Vagina (tissue), 2 donors: ENCODE measurements around the gene FOXF1. TPM values are rescaled to one million over a fixed set of nuclear protein-coding genes. Genes with fewer than 3 reads are reported as not detected.

ENCODE experiments used
- DNase-seq, 2 donors: peaks; one replicate each; pipeline ENCODE4 v3.0.0-alpha.2; 2017; ENCODE audit errors: extremely low spot score in 2 of 2
- H3K27ac ChIP-seq: fragments of 200-600 bp; sonication (generic); one replicate; pipeline ENCODE4 v1.5.1; 2019
- H3K27me3 ChIP-seq: fragments of 200-600 bp; sonication (generic); one replicate; pipeline ENCODE4 v1.5.1; 2019
- H3K36me3 ChIP-seq, 2 donors: fragments of 200-600 bp; sonication (generic); one replicate each; pipeline ENCODE4 v1.5.1; 2017 to 2019
- H3K4me1 ChIP-seq: fragments of 200-600 bp; sonication (generic); one replicate; pipeline ENCODE4 v1.5.1; 2019
- H3K4me3 ChIP-seq, 2 donors: fragments of 200-600 bp; sonication (generic); 1 replicate in 1 of 2; 2 replicates in 1 of 2; pipeline ENCODE4 v1.5.1; 2016 to 2019
- H3K9me3 ChIP-seq: fragments of 200-600 bp; sonication (generic); one replicate; pipeline ENCODE4 v1.5.1; 2019
- CTCF ChIP-seq, 3 experiments: fragments of 450-650 bp in 2 of 3; fragments of 200-600 bp in 1 of 3; sonication (generic) in 1 of 3; IDR thresholded peaks; one replicate each; pipeline ENCODE4 v1.5.1; 2017 to 2019; ENCODE audit warnings: antibody characterized with exemption in 3 of 3, mild to moderate bottlenecking in 2 of 3, moderate library complexity in 2 of 3
- POLR2A ChIP-seq, 2 donors: fragments of 450-650 bp; IDR thresholded peaks; one replicate each; pipeline ENCODE4 v1.6.1; 2017; ENCODE audit warnings: antibody characterized with exemption in 2 of 2, mild to moderate bottlenecking in 2 of 2, moderate library complexity in 2 of 2
- POLR2AphosphoS5 ChIP-seq, 2 donors: sonication (generic); formaldehyde crosslinking; IDR thresholded peaks; one replicate each; pipeline ENCODE4 v1.9.0; 2017; ENCODE audit warnings: antibody characterized with exemption in 2 of 2, mild to moderate bottlenecking in 2 of 2, low read depth in 1 of 2; ENCODE audit not compliant: insufficient read depth in 1 of 2
- intact Hi-C: fragments of 100-400 bp; cut with DNase I; formaldehyde crosslinking; loops from one replicate; pipeline ENCODE4 v1.15.1; 2023
- total RNA-seq: library from RNA; depleted of rRNA; stranded (reverse); fragments of >200 nt; gene quantifications from one replicate; pipeline ENCODE4 v1.2.3, GENCODE V29; 2016

FOXF1 gene
- total RNA-seq, 1 donor from 2014 or later: 26.0 TPM

- Histone ChIP-seq H3K4me3 (peak overlapping the region; percentile 80 to 91), H3K27ac (no peak overlapping the region), H3K9me3 (no peaks in the 10 kb centered on the region), H3K4me1 (peaks cover 23% of the 10 kb centered on the region), H3K27me3 (no peaks in the 10 kb centered on the region), H3K36me3 (no peaks in the 10 kb centered on the region)
- intact Hi-C loops: no loop called here
- TF ChIP-seq POLR2AphosphoS5 (IDR thresholded peaks at IDR 0.05; ENCODE audit: insufficient read depth in 1 of 2, low read depth in 1 of 2) (no peak), POLR2A (IDR thresholded peaks at IDR 0.05) (no peak), CTCF (IDR thresholded peaks at IDR 0.05) (no peak)
- DNase-seq: no peak
Observed at GRCh38 chr16:86555704-86556075, 45.4 kb downstream of the FOXF1 start.

DNA sequence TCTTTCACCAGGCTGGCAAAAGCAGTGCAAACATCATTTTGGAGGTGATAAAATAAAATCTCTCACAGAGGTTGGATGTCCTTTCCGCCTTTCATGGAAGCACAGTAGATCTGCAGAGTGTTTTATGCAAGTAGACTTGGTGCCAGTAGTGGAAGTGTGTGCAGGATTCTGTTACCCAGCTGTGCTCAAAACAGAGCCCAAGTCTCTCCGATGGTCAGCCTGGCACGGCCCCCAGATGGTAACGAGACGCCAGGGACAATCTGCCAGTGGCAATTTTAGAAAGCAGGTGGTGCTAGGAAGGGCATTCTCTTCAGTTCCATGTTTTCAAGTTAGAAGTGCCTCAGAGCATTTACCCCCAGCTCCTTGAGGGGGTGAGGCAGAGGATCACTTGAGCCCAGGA is 46.2 kb downstream of the FOXF1 start:
- DNase-seq: no peak
- Histone ChIP-seq H3K4me1 (peaks cover 23% of the 10 kb centered on the region), H3K27ac (no peak overlapping the region), H3K4me3 (no peak overlapping the region), H3K9me3 (no peaks in the 10 kb centered on the region), H3K36me3 (no peaks in the 10 kb centered on the region), H3K27me3 (no peaks in the 10 kb centered on the region)
- TF ChIP-seq POLR2A (IDR thresholded peaks at IDR 0.05) (no peak), CTCF (IDR thresholded peaks at IDR 0.05) (no peak), POLR2AphosphoS5 (IDR thresholded peaks at IDR 0.05; ENCODE audit: insufficient read depth in 1 of 2, low read depth in 1 of 2) (no peak)
- intact Hi-C loops: no loop called here

GRCh38 chr16:86557587-86557986 is 47.3 kb downstream of the FOXF1 start:
- TF ChIP-seq CTCF (IDR thresholded peaks at IDR 0.05) (no peak), POLR2A (IDR thresholded peaks at IDR 0.05) (no peak), POLR2AphosphoS5 (IDR thresholded peaks at IDR 0.05; ENCODE audit: insufficient read depth in 1 of 2, low read depth in 1 of 2) (no peak)
- Histone ChIP-seq H3K27ac (no peak overlapping the region), H3K36me3 (no peaks in the 10 kb centered on the region), H3K27me3 (no peaks in the 10 kb centered on the region), H3K4me3 (no peak overlapping the region), H3K4me1 (peaks cover 23% of the 10 kb centered on the region), H3K9me3 (no peaks in the 10 kb centered on the region)
- DNase-seq: no peak
- intact Hi-C loops: no loop called here

DNA sequence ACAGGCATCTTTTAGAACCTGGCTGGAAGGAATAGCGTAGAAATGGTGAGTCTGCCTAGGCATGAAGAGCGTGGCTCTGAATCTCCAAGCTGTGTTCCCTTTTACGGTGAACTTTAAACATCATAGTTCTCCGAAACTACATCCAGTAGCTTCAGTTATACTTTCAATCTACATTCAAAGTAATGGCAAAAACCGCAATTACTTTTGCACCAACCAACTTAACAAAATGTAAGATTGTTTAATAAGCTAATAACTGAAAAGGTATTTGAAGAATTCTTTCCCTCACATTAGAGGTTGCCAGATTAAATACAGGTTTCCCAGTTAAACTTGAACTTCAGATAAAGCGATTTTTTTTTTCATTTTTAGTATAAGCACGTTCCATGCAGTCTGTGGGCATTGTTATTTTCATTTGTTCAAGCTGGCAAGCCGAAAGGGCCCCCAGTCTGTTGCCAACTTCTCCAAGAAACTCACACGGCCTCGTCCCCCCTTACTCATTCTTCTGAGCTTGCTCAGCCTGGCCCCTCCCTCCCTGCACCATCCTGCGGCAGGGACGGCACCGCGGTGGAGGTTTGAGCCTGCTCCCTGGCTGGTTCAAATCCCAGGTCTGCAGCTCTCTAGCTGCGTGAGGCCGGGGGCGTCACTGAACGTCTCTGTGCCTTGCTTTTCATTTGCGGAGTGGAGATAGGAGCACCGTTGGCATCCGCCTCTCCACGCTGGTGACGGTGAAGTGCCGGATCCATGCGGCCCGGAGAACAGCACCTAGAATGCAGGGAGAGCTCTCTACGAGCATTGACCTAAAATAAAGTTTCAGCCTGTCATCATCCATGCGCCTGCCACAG is 48.2 kb downstream of the FOXF1 start:
- no peaks in the 10 kb centered on the region for H3K9me3 ChIP-seq
- H3K36me3 ChIP-seq: no peaks in the 10 kb centered on the region
- no peak for DNase-seq
- peaks cover 2% of the 10 kb centered on the region for H3K27me3 ChIP-seq
- no peak overlapping the region for H3K4me3 ChIP-seq
- intact Hi-C loops: no loop called here
- no peak for TF ChIP-seq CTCF (IDR thresholded peaks at IDR 0.05)
- TF ChIP-seq POLR2A (IDR thresholded peaks at IDR 0.05): no peak
- no peak overlapping the region for H3K27ac ChIP-seq
- H3K4me1 ChIP-seq: peaks cover 19% of the 10 kb centered on the region

DNA sequence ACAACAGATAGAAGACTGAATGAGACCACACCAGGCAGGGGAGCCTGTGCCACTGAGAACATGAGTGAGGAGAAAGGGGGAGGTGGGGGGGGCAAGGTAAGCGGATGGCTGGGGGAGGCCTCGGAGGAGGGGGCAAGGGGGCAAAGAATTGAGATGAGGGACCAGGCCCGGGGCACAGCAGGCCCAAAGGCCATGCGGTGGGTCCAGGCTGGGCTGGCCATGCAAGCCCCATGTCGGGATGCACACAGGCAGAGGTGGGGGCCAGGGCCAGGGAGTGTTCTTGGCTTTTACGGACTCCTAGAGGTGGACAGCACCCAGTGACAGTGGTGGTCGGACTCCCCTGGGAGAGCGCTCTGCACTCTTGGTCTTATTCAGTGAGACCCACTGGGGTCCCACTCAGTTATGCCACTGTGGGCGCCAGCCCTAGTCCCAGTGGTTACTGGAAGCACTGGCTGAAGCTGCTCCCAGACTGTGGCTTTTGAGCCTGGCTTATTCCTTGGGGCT is 49.5 kb downstream of the FOXF1 start:
- H3K4me3 ChIP-seq: no peak overlapping the region
- no peak for DNase-seq
- peaks cover 3% of the 10 kb centered on the region for H3K27me3 ChIP-seq
- no peak overlapping the region for H3K27ac ChIP-seq
- intact Hi-C loops: no loop called here
- no peaks in the 10 kb centered on the region for H3K9me3 ChIP-seq
- no peaks in the 10 kb centered on the region for H3K36me3 ChIP-seq
- peaks cover 16% of the 10 kb centered on the region for H3K4me1 ChIP-seq
- TF ChIP-seq CTCF (IDR thresholded peaks at IDR 0.05): no peak
- no peak for TF ChIP-seq POLR2AphosphoS5 (IDR thresholded peaks at IDR 0.05; ENCODE audit: insufficient read depth in 1 of 2, low read depth in 1 of 2)
- no peak for TF ChIP-seq POLR2A (IDR thresholded peaks at IDR 0.05)
